OCI-LY7 (cell line): ENCODE measurements around the gene ZFR. TPM values are rescaled to one million over a fixed set of nuclear protein-coding genes. Genes with fewer than 3 reads are reported as not detected.

Source experiments
- BruUV-seq: library from RNA; stranded (reverse); fragments of 400-500 nt; replicated peaks from 2 replicates; lab custom pipeline; 2021; lab: Mats Ljungman, UMichigan
- CTCF ChIA-PET: fragments of 300-600 bp; sonication (Branson Sonifier 250); formaldehyde crosslinking; loops from one replicate; lab custom pipeline; 2022; ENCODE audit warnings: antibody characterized with exemption; ENCODE audit not compliant: unreplicated experiment; lab: Charles Lee
- POLR2A ChIA-PET: fragments of 300-600 bp; sonication (Branson Sonifier 250); formaldehyde crosslinking; loops from one replicate; lab custom pipeline; 2022; ENCODE audit warnings: antibody characterized with exemption; lab: Charles Lee
- DNase-seq: peaks from one replicate; pipeline ENCODE4 v3.0.0-alpha.2; 2015; ENCODE audit warnings: low spot score
- H2AFZ ChIP-seq: fragments of 200-600 bp; sonication (generic), shearing (Covaris generic); 2 replicates; pipeline ENCODE4 v1.6.1; 2014; ENCODE audit warnings: mild to moderate bottlenecking, antibody characterized with exemption, low read length, moderate library complexity
- H3K27ac ChIP-seq: fragments of 200-600 bp; sonication (generic); 2 replicates; pipeline ENCODE4 v1.5.1; 2014; ENCODE audit warnings: mixed run types, low read depth, mild to moderate bottlenecking, moderate library complexity, low read length, inconsistent platforms; ENCODE audit not compliant: poor library complexity, severe bottlenecking
- H3K36me3 ChIP-seq: fragments of 200-600 bp; sonication (generic); 2 replicates; pipeline ENCODE4 v1.6.1; 2014; ENCODE audit warnings: mild to moderate bottlenecking, antibody characterized with exemption, low read length, moderate library complexity, mixed read lengths; ENCODE audit not compliant: insufficient read depth
- H3K4me1 ChIP-seq: fragments of 200-600 bp; sonication (generic); 2 replicates; pipeline ENCODE4 v1.5.1; 2014; ENCODE audit warnings: mild to moderate bottlenecking, low read length; ENCODE audit not compliant: insufficient read depth, poor library complexity, severe bottlenecking
- H3K4me2 ChIP-seq: fragments of 200-600 bp; sonication (generic); 2 replicates; pipeline ENCODE4 v1.6.1; 2014; ENCODE audit warnings: mild to moderate bottlenecking, low read length
- H3K4me3 ChIP-seq: fragments of 200-600 bp; sonication (generic); 2 replicates; pipeline ENCODE4 v1.5.1; 2014; ENCODE audit warnings: mild to moderate bottlenecking, low read depth, low read length; ENCODE audit not compliant: poor library complexity, severe bottlenecking
- H3K79me2 ChIP-seq: fragments of 200-600 bp; sonication (generic); 2 replicates; pipeline ENCODE4 v1.6.1; 2016; ENCODE audit warnings: low read depth, mild to moderate bottlenecking, low read length, moderate library complexity, mixed read lengths; ENCODE audit not compliant: insufficient read depth
- H3K9me2 ChIP-seq: fragments of 200-600 bp; sonication (generic); 2 replicates; pipeline ENCODE4 v1.6.1; 2016; ENCODE audit warnings: mild to moderate bottlenecking, low read length, mixed read lengths; ENCODE audit not compliant: insufficient read depth
- H3K9me3 ChIP-seq: fragments of 200-600 bp; sonication (generic); 2 replicates; pipeline ENCODE4 v1.6.1; 2014; ENCODE audit warnings: mild to moderate bottlenecking, mixed run types, low read length, mixed read lengths
- H4K20me1 ChIP-seq: fragments of 200-600 bp; sonication (generic); 2 replicates; pipeline ENCODE4 v1.6.1; 2014; ENCODE audit warnings: mild to moderate bottlenecking, antibody characterized with exemption, low read length, moderate library complexity, mixed read lengths; ENCODE audit not compliant: insufficient read depth
- EZH2phosphoT487 ChIP-seq: fragments of 200-600 bp; sonication (generic); IDR thresholded peaks from 2 replicates; pipeline ENCODE4 v1.6.1; 2018; ENCODE audit warnings: low read depth, borderline replicate concordance, mild to moderate bottlenecking, mixed run types, antibody characterized with exemption, low read length, moderate library complexity, mixed read lengths
- intact Hi-C: fragments of 100-400 bp; cut with micrococcal nuclease; formaldehyde crosslinking; loops from one replicate; pipeline ENCODE4 v1.10.0; 2022; ENCODE audit not compliant: unreplicated experiment
- total RNA-seq, 2 experiments: library from RNA; depleted of rRNA in 1 of 2; stranded (reverse); fragments of >200 nt in 1 of 2; shearing (Covaris generic) in 1 of 2; gene quantifications; 2 replicates each; pipeline ENCODE4 v1.2.3, GENCODE V29; 2014 to 2022
- TF ChIP-seq, protein P1 (sequence below): fragments of 200-600 bp; sonication (generic); conservative IDR thresholded peaks from 2 replicates; pipeline ENCODE4 v1.5.1; 2014; ENCODE audit warnings: mild to moderate bottlenecking, antibody characterized with exemption, low read length, moderate library complexity, mixed read lengths

The ZFR gene
- total RNA-seq, 2 experiments from 2014 or later, result 54.8 to 63.4 TPM

DNA sequence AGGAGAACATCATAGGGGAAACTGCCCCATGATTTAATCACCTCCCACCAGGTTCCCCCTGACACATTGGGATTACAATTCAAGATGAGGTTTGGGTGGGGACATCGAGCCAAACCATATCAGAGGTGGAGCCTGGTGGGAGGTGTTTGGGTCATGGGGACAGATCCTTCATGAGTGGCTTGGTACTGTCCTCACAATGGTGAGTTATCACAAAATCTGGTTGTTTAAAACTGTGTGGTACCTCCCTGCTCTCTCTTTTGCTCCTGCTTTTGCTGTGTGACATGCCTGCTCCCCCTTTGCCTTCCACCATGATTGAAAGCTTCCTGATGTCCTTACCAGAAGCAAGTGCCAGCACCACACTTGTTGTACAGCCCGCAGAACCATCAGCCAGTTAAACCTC lies 16.2 kb upstream of the ZFR start:
- Histone ChIP-seq H3K4me2 (no peak overlapping the region), H3K27ac (no peak overlapping the region), H3K4me1 (no peaks in the 10 kb centered on the region), H3K9me3 (no peaks in the 10 kb centered on the region), H3K36me3 (no peaks in the 10 kb centered on the region), H3K79me2 (no peaks in the 10 kb centered on the region), H3K9me2 (no peaks in the 10 kb centered on the region), H2AFZ (no peak overlapping the region), H4K20me1 (no peaks in the 10 kb centered on the region), H3K4me3 (no peak overlapping the region)
- TF ChIP-seq, protein P1, sequence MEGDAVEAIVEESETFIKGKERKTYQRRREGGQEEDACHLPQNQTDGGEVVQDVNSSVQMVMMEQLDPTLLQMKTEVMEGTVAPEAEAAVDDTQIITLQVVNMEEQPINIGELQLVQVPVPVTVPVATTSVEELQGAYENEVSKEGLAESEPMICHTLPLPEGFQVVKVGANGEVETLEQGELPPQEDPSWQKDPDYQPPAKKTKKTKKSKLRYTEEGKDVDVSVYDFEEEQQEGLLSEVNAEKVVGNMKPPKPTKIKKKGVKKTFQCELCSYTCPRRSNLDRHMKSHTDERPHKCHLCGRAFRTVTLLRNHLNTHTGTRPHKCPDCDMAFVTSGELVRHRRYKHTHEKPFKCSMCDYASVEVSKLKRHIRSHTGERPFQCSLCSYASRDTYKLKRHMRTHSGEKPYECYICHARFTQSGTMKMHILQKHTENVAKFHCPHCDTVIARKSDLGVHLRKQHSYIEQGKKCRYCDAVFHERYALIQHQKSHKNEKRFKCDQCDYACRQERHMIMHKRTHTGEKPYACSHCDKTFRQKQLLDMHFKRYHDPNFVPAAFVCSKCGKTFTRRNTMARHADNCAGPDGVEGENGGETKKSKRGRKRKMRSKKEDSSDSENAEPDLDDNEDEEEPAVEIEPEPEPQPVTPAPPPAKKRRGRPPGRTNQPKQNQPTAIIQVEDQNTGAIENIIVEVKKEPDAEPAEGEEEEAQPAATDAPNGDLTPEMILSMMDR, result no peak
- no peak for TF ChIP-seq EZH2phosphoT487
- no TSS peak for BruUV-seq
- intact Hi-C loops, result no loop called here
- no peak for DNase-seq
- ChIA-PET POLR2A (no interaction called here), CTCF (no interaction called here)

DNA sequence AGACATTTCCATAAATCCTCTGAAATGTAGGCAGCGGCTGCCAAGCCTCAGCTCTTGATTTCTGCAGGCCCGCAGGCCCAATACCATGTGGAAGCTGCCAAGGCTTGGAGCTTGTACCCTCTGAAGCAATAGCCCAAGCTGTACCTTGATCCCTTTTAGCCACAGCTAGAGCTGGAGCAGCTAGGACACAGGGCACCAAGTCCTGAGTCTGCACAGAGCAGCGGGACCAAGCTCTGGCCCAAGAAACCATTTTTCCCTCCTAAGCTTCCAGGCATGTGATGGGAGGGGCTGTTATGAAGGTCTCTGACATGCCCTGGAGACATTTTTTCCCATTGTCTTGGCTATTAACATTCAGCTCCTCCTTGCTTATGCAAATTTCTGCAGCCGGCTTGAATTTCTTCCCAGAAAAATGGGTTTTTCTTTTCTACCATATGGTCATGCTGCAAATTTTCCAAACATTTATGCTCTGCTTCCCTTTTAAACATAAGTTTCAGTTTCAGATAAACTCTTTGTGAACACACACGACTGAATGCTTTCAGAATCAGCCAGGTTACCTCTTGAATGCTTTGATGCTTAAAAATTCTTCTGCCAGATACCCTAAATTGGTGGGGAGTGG lies 14.4 kb upstream of the ZFR start:
- CTCF ChIA-PET, result no interaction called here
- Histone ChIP-seq H3K27ac (no peak overlapping the region), H3K79me2 (no peaks in the 10 kb centered on the region), H3K9me3 (no peaks in the 10 kb centered on the region), H3K4me3 (no peak overlapping the region), H2AFZ (no peak overlapping the region), H3K4me1 (no peaks in the 10 kb centered on the region), H3K9me2 (no peaks in the 10 kb centered on the region), H3K36me3 (no peaks in the 10 kb centered on the region), H3K4me2 (no peak overlapping the region), H4K20me1 (no peaks in the 10 kb centered on the region)
- no peak for DNase-seq
- TF ChIP-seq, protein P1, result no peak
- no peak for TF ChIP-seq EZH2phosphoT487
- intact Hi-C loops, result no loop called here
- POLR2A ChIA-PET, result interaction anchor here (0.5 kb wide), 1 partner anchor 400 kb away, joined by 3 read pairs; no protein-coding TSS in a partner anchor
- no TSS peak for BruUV-seq

DNA sequence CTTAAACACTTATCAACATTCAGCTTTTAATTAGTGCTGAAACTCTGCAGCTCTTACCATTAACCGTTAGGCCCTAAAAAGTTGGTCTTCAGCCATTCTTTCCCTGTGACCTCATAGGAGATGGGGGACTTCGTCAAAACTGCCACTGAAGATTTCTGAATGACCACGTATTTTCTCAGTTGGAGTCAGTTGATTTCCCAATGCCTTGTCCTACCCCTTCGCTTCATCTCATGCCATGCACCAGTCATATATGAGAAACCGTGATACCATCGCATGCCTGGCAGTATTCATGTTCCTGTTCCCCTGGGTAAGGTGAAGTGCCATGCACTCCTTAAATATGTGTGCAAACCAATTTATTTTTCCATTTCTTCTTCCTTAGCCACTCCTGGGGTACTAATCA lies 10.8 kb upstream of the ZFR start:
- Histone ChIP-seq H3K36me3 (no peaks in the 10 kb centered on the region), H3K4me3 (no peak overlapping the region), H2AFZ (no peak overlapping the region), H3K9me3 (no peaks in the 10 kb centered on the region), H3K4me1 (no peaks in the 10 kb centered on the region), H3K9me2 (no peaks in the 10 kb centered on the region), H3K27ac (no peak overlapping the region), H3K4me2 (no peak overlapping the region), H3K79me2 (no peaks in the 10 kb centered on the region), H4K20me1 (no peaks in the 10 kb centered on the region)
- intact Hi-C loops, result no loop called here
- ChIA-PET CTCF (no interaction called here), POLR2A (no interaction called here)
- no TSS peak for BruUV-seq
- no peak for DNase-seq
- TF ChIP-seq, protein P1, result no peak
- TF ChIP-seq EZH2phosphoT487, result no peak
